Cardiac fibroblast (primary cell): ENCODE results near the gene KNSTRN.

ENCODE experiments used
- DNase-seq, 2 donors: peaks; one replicate each; pipeline versions ENCODE4 v3.0.0 to v3.0.0-alpha.2; 2010; ENCODE audit warnings: low read depth in 2 of 2
- H3K4me3 ChIP-seq, 2 donors: replicated peaks in 1 of 2; 1 replicate in 1 of 2; 2 replicates in 1 of 2; pipeline ENCODE4 v1.5.1; 2011; ENCODE audit warnings: low read depth in 2 of 2, low read length in 2 of 2, mild to moderate bottlenecking in 2 of 2, moderate library complexity in 1 of 2
- CTCF ChIP-seq: IDR thresholded peaks from one replicate; pipeline ENCODE4 v1.5.1; 2011; ENCODE audit warnings: low read depth, mild to moderate bottlenecking, low read length, inconsistent platforms

KNSTRN gene

DNA sequence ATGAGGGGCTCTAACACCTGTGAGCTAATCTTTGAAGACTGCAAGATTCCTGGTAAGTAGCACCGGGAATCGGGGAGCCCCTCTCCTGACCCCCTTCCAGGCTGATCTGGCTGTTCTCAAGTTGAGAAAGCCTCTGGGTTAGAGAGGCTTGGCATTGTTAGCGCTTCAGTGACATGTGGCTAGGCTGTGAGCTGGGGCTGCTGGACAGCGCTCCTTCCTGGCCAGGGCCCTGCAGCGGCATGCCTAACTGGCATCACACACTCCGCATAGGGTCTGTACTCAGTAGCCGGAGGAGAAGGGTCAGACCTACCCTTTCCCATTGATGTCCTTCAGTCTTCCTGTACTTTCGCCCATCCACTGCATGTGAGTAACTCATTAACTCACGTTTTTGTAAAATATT lies 30.5 kb downstream of the KNSTRN start:
- DNase-seq: no peak
- TF ChIP-seq CTCF: no peak
- H3K4me3 ChIP-seq: no peak overlapping the region

DNA sequence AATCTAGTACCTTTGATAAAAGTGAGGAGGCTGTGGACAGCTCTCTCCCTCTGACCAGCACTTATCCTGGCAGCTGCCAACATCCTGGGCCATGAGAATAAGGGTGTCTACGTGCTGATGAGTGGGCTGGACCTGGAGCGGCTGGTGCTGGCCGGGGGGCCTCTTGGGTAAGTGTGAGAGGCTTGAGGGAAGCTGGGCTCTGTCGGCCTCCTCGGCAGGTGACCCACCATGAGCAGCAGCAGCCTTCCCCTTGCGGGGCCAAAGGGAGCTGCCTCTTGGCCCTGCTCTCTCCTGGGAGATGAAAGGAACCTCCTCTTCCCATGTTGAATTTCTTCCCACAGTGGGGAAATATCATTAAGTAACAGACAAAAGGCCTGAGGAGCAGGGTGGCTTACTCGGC lies 32.3 kb downstream of the KNSTRN start:
- DNase-seq: no peak
- no peak for TF ChIP-seq CTCF
- no peak overlapping the region for H3K4me3 ChIP-seq

DNA sequence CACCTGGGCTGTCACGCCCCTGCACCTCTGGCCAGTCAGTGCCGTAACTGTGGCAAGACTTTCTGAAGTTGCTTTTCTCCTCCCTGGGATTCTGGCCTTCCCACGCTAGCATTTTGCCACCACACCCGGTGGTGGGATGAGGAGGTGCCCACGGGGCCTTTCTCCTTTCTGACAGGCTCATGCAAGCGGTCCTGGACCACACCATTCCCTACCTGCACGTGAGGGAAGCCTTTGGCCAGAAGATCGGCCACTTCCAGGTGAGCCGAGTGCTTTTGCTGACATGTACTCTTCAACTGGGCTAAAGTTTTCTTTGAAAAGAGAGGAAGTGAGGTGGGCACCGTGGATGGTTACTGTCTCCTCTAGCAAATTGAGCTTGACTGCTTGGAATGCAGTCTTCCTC lies 32.7 kb downstream of the KNSTRN start:
- TF ChIP-seq CTCF: no peak
- DNase-seq: no peak
- no peak overlapping the region for H3K4me3 ChIP-seq

GRCh38 chr15:40416056-40416455 lies 33.5 kb downstream of the KNSTRN start:
- TF ChIP-seq CTCF: no peak
- DNase-seq: no peak

GRCh38 chr15:40418126-40418525 lies 35.6 kb downstream of the KNSTRN start:
- no peak overlapping the region for H3K4me3 ChIP-seq
- no peak for TF ChIP-seq CTCF
- DNase-seq: no peak

More at GRCh38 chr15:40416056-40416455, 33.5 kb downstream of the KNSTRN start:
- H3K4me3 ChIP-seq: no peak overlapping the region

- H3K4me3 ChIP-seq: no peak overlapping the region
- no peak for TF ChIP-seq CTCF
- peak in 1 of 2 donors; percentile 21 for DNase-seq
These were observed 37.7 kb downstream of the KNSTRN start for GRCh38 chr15:40420071-40420713.

DNA sequence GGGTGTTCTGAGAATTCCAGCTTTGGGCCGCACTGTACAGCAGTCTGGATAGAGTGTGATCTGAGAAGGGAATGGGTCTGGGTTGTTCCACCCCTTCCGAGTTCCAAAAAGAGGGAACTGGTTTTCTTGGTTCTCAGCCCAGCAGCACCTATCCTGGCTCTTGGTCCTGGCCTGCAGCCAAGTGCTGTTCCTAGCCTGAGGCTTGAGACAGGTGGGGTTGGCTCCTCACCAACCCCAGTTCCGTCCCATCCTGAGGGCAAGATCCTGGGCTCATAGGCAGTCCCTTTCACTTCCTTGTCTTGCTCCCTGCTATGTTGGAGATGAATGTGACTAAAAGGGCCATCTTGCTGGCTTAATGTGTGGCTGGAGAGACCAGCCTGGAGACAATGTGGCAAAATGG lies 38.3 kb downstream of the KNSTRN start:
- H3K4me3 ChIP-seq: no peak overlapping the region
- TF ChIP-seq CTCF: no peak
- peak in 1 of 2 donors; percentile 4 for DNase-seq
